ENCODE results near the gene PDE6A. TPM values are rescaled to one million over a fixed set of nuclear protein-coding genes. Genes with fewer than 3 reads are reported as not detected.

PDE6A gene
- total RNA-seq, 1 experiment from 2014 or later, result 2.6 TPM

- Mint-ChIP-seq H3K36me3 (ENCODE audit: insufficient read depth, unreplicated experiment) (no peaks in the 10 kb centered on the region), H3K9me3 (ENCODE audit: unreplicated experiment) (no peaks in the 10 kb centered on the region), H3K4me1 (ENCODE audit: low read depth, unreplicated experiment) (no peaks in the 10 kb centered on the region), H3K27me3 (ENCODE audit: insufficient read depth, unreplicated experiment) (no peaks in the 10 kb centered on the region), H3K4me3 (ENCODE audit: unreplicated experiment) (no peak overlapping the region), H3K27ac (ENCODE audit: unreplicated experiment) (no peak overlapping the region)
- ChIA-PET CTCF (interaction anchor here (0.6 to 2.3 kb wide), 3 partner anchors 40 to 186 kb away, joined by 3 to 8 read pairs (median 4); no protein-coding TSS in a partner anchor), POLR2A (no interaction called here)
- Histone ChIP-seq H3K36me3 (ENCODE audit: control insufficient read depth, insufficient read depth, low read length) (0 out of 2 replicates have a peak, but pooled peaks cover 2% of the 10 kb centered on the region), H3K27me3 (replicated peaks; ENCODE audit: control insufficient read depth, insufficient read depth, low read length) (no peaks in the 10 kb centered on the region), H3K9me3 (no peaks in the 10 kb centered on the region), H3K4me3 (ENCODE audit: low read depth, low read length) (no peak overlapping the region), H3K4me1 (no peaks in the 10 kb centered on the region)
- TF ChIP-seq, protein P1, sequence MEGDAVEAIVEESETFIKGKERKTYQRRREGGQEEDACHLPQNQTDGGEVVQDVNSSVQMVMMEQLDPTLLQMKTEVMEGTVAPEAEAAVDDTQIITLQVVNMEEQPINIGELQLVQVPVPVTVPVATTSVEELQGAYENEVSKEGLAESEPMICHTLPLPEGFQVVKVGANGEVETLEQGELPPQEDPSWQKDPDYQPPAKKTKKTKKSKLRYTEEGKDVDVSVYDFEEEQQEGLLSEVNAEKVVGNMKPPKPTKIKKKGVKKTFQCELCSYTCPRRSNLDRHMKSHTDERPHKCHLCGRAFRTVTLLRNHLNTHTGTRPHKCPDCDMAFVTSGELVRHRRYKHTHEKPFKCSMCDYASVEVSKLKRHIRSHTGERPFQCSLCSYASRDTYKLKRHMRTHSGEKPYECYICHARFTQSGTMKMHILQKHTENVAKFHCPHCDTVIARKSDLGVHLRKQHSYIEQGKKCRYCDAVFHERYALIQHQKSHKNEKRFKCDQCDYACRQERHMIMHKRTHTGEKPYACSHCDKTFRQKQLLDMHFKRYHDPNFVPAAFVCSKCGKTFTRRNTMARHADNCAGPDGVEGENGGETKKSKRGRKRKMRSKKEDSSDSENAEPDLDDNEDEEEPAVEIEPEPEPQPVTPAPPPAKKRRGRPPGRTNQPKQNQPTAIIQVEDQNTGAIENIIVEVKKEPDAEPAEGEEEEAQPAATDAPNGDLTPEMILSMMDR (IDR thresholded peaks at IDR 0.05; ENCODE audit: insufficient read depth in 1 of 2, low read depth in 1 of 2, low read length in 1 of 2, severe bottlenecking in 1 of 2, unreplicated experiment in 1 of 2), result no peak
- DNase-seq, result no peak
- intact Hi-C loops (cut with micrococcal nuclease; ENCODE audit: unreplicated experiment), result no loop called here
- no TSS peak for BruUV-seq (replicated peaks)
Observed at GRCh38 chr5:149826574-149826973, 118.0 kb downstream of the PDE6A start.

DNA sequence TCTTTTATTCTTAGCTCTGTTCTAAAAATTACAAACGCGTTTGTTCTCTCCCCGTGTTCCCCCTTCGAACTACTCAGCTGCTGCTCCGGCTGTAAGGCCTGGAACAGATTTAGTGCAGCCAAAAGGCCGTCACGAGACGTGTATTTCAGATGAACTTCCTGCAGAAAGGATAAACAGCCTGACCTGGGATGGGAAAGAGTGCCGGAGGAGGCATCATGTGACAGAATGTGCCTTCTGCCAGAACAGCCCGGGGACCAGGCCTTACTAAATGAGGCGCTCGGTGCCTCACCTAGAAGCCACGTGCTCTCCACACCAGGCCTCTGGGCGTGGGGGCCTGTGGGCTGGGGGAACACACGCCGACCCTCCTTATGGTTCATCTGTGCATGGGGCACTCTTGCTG, 119.7 kb downstream of the PDE6A start:
- DNase-seq, result no peak
- BruUV-seq (replicated peaks), result no TSS peak
- TF ChIP-seq, protein P1 (IDR thresholded peaks at IDR 0.05; ENCODE audit: insufficient read depth in 1 of 2, low read depth in 1 of 2, low read length in 1 of 2, severe bottlenecking in 1 of 2, unreplicated experiment in 1 of 2), result no peak
- Mint-ChIP-seq H3K4me1 (ENCODE audit: low read depth, unreplicated experiment) (no peaks in the 10 kb centered on the region), H3K27ac (ENCODE audit: unreplicated experiment) (no peak overlapping the region), H3K36me3 (ENCODE audit: insufficient read depth, unreplicated experiment) (no peaks in the 10 kb centered on the region), H3K9me3 (ENCODE audit: unreplicated experiment) (no peaks in the 10 kb centered on the region), H3K4me3 (ENCODE audit: unreplicated experiment) (no peak overlapping the region), H3K27me3 (ENCODE audit: insufficient read depth, unreplicated experiment) (no peaks in the 10 kb centered on the region)
- Histone ChIP-seq H3K36me3 (ENCODE audit: control insufficient read depth, insufficient read depth, low read length) (0 out of 2 replicates have a peak, but pooled peaks cover 2% of the 10 kb centered on the region), H3K27me3 (replicated peaks; ENCODE audit: control insufficient read depth, insufficient read depth, low read length) (no peaks in the 10 kb centered on the region), H3K4me1 (no peaks in the 10 kb centered on the region), H3K9me3 (no peaks in the 10 kb centered on the region), H3K4me3 (ENCODE audit: low read depth, low read length) (no peak overlapping the region)
- intact Hi-C loops (cut with micrococcal nuclease; ENCODE audit: unreplicated experiment), result no loop called here
- ChIA-PET POLR2A (no interaction called here), CTCF (no interaction called here)

- intact Hi-C loops (cut with micrococcal nuclease; ENCODE audit: unreplicated experiment), result no loop called here
- DNase-seq, result no peak
- Mint-ChIP-seq H3K9me3 (ENCODE audit: unreplicated experiment) (no peaks in the 10 kb centered on the region), H3K4me3 (ENCODE audit: unreplicated experiment) (no peak overlapping the region), H3K36me3 (ENCODE audit: insufficient read depth, unreplicated experiment) (no peaks in the 10 kb centered on the region), H3K27ac (ENCODE audit: unreplicated experiment) (no peak overlapping the region), H3K4me1 (ENCODE audit: low read depth, unreplicated experiment) (no peaks in the 10 kb centered on the region), H3K27me3 (ENCODE audit: insufficient read depth, unreplicated experiment) (no peaks in the 10 kb centered on the region)
- no TSS peak for BruUV-seq (replicated peaks)
- no peak overlapping the region for H3K4me3 ChIP-seq (ENCODE audit: low read depth, low read length)
- H3K27me3 ChIP-seq (replicated peaks; ENCODE audit: control insufficient read depth, insufficient read depth, low read length), result no peaks in the 10 kb centered on the region
- no peaks in the 10 kb centered on the region for H3K9me3 ChIP-seq
- CTCF ChIA-PET, result no interaction called here
- POLR2A ChIA-PET, result no interaction called here
- TF ChIP-seq, protein P1 (IDR thresholded peaks at IDR 0.05; ENCODE audit: insufficient read depth in 1 of 2, low read depth in 1 of 2, low read length in 1 of 2, severe bottlenecking in 1 of 2, unreplicated experiment in 1 of 2), result no peak
- H3K4me1 ChIP-seq, result no peaks in the 10 kb centered on the region
- 0 out of 2 replicates have a peak, but pooled peaks cover 2% of the 10 kb centered on the region for H3K36me3 ChIP-seq (ENCODE audit: control insufficient read depth, insufficient read depth, low read length)
Observed at GRCh38 chr5:149824120-149824519, 120.5 kb downstream of the PDE6A start.
